GM23248 (cell line): ENCODE measurements around the gene TMC8.

ENCODE experiments used
- EZH2 ChIP-seq: fragments of 200-600 bp; sonication (generic); IDR thresholded peaks from 2 replicates; pipeline ENCODE4 v1.6.1; 2018; ENCODE audit warnings: antibody characterized with exemption, mild to moderate bottlenecking; ENCODE audit not compliant: insufficient read depth, poor library complexity, severe bottlenecking
- EZH2phosphoT487 ChIP-seq: fragments of 200-600 bp; sonication (generic); IDR thresholded peaks from 2 replicates; pipeline ENCODE4 v1.6.1; 2018; ENCODE audit warnings: antibody characterized with exemption, moderate library complexity, mild to moderate bottlenecking, low read depth; ENCODE audit not compliant: insufficient read depth

GRCh38 chr17:78146881-78147280, 16.3 kb downstream of the TMC8 start:
- TF ChIP-seq EZH2phosphoT487 (no peak), EZH2 (no peak)
